Stimulated activated naive CD8-positive, alpha-beta T cell treated with anti-CD3 and anti-CD28 coated beads, Interleukin-15, amount 100 ng/mL, for 72 hours (primary cell): Measurements from ENCODE around the gene THUMPD3.

Experiments used
- ATAC-seq: fragments of 150-1000 bp; cut with Tn5 transposase; 2 replicates; pipeline ENCODE4 v1.10.0; 2021; ENCODE audit warnings: mild to moderate bottlenecking, moderate library complexity
- DNase-seq, 2 donors: peaks; one replicate each; pipeline ENCODE4 v3.0.0; 2021 to 2022
- H3K27ac Mint-ChIP-seq, 2 donors: one replicate each; pipeline ENCODE4 v1.8.0; 2022; ENCODE audit warnings: mild to moderate bottlenecking in 2 of 2, mixed read lengths in 2 of 2, moderate library complexity in 2 of 2
- H3K27me3 Mint-ChIP-seq: one replicate; pipeline ENCODE4 v1.8.0; 2022; ENCODE audit warnings: mixed read lengths
- H3K4me1 Mint-ChIP-seq: one replicate; pipeline ENCODE4 v1.8.0; 2022; ENCODE audit warnings: mild to moderate bottlenecking, mixed read lengths
- H3K4me3 Mint-ChIP-seq, 2 donors: one replicate each; pipeline ENCODE4 v1.8.0; 2022; ENCODE audit warnings: mild to moderate bottlenecking in 2 of 2, mixed read lengths in 2 of 2, moderate library complexity in 1 of 2
- H3K9me3 Mint-ChIP-seq, 2 donors: one replicate each; pipeline ENCODE4 v1.8.0; 2022; ENCODE audit warnings: mixed read lengths in 2 of 2

THUMPD3 gene

GRCh38 chr3:9399746-9400145 is 36.9 kb downstream of the THUMPD3 start:
- no peak for DNase-seq
- peak overlapping the region; percentile 86 to 92 for H3K4me3 Mint-ChIP-seq
- peak overlapping the region; percentile 0 to 91 for H3K27ac Mint-ChIP-seq
- no peaks in the 10 kb centered on the region for H3K9me3 Mint-ChIP-seq
- H3K27me3 Mint-ChIP-seq, result no peaks in the 10 kb centered on the region
- no peak for ATAC-seq
- H3K4me1 Mint-ChIP-seq, result peaks cover 54% of the 10 kb centered on the region

- DNase-seq (no peak), ATAC-seq (no peak)
- peaks cover 51% of the 10 kb centered on the region for H3K4me1 Mint-ChIP-seq
- peak overlapping the region; percentile 62 to 92 for H3K4me3 Mint-ChIP-seq
- H3K9me3 Mint-ChIP-seq, result no peaks in the 10 kb centered on the region
- H3K27me3 Mint-ChIP-seq, result no peaks in the 10 kb centered on the region
- no peak overlapping the region for H3K27ac Mint-ChIP-seq
Observed at GRCh38 chr3:9400616-9401015, 37.8 kb downstream of the THUMPD3 start.

- Mint-ChIP-seq H3K27ac (no peak overlapping the region), H3K4me3 (peak overlapping the region; percentile 24 to 52), H3K27me3 (no peaks in the 10 kb centered on the region), H3K4me1 (peaks cover 58% of the 10 kb centered on the region), H3K9me3 (no peaks in the 10 kb centered on the region)
- no peak for DNase-seq
- no peak for ATAC-seq
Observed at GRCh38 chr3:9401986-9402385, 39.1 kb downstream of the THUMPD3 start.

- H3K9me3 Mint-ChIP-seq, result no peaks in the 10 kb centered on the region
- peaks cover 58% of the 10 kb centered on the region for H3K4me1 Mint-ChIP-seq
- no peak for DNase-seq
- H3K27me3 Mint-ChIP-seq, result no peaks in the 10 kb centered on the region
- ATAC-seq, result no peak
- peak overlapping the region in 1 of 2 donors; percentile 84 for H3K27ac Mint-ChIP-seq
- H3K4me3 Mint-ChIP-seq, result peak overlapping the region; percentile 49 to 57
Observed at GRCh38 chr3:9402410-9403228, 39.8 kb downstream of the THUMPD3 start.

- Mint-ChIP-seq H3K27me3 (no peaks in the 10 kb centered on the region), H3K9me3 (no peaks in the 10 kb centered on the region), H3K4me3 (no peak overlapping the region), H3K27ac (no peak overlapping the region), H3K4me1 (peaks cover 65% of the 10 kb centered on the region)
- no peak for ATAC-seq
- no peak for DNase-seq
Observed at GRCh38 chr3:9403463-9403862, 40.6 kb downstream of the THUMPD3 start.

- ATAC-seq (no peak), DNase-seq (no peak)
- H3K9me3 Mint-ChIP-seq, result no peaks in the 10 kb centered on the region
- no peak overlapping the region for H3K27ac Mint-ChIP-seq
- H3K27me3 Mint-ChIP-seq, result no peaks in the 10 kb centered on the region
- peaks cover 73% of the 10 kb centered on the region for H3K4me1 Mint-ChIP-seq
- H3K4me3 Mint-ChIP-seq, result peak overlapping the region; percentile 1 to 43
Observed at GRCh38 chr3:9404680-9405079, 41.8 kb downstream of the THUMPD3 start.

GRCh38 chr3:9405756-9406155 is 42.9 kb downstream of the THUMPD3 start:
- ATAC-seq, result no peak
- H3K27me3 Mint-ChIP-seq, result no peaks in the 10 kb centered on the region
- peaks cover 75% of the 10 kb centered on the region for H3K4me1 Mint-ChIP-seq
- H3K9me3 Mint-ChIP-seq, result no peaks in the 10 kb centered on the region
- H3K27ac Mint-ChIP-seq, result peak overlapping the region in 1 of 2 donors; percentile 38
- DNase-seq, result no peak
- H3K4me3 Mint-ChIP-seq, result peak overlapping the region in 1 of 2 donors; percentile 3

- H3K27me3 Mint-ChIP-seq, result no peaks in the 10 kb centered on the region
- DNase-seq (no peak), ATAC-seq (no peak)
- H3K4me3 Mint-ChIP-seq, result no peak overlapping the region
- peaks cover 68% of the 10 kb centered on the region for H3K4me1 Mint-ChIP-seq
- no peaks in the 10 kb centered on the region for H3K9me3 Mint-ChIP-seq
- no peak overlapping the region for H3K27ac Mint-ChIP-seq
Observed at GRCh38 chr3:9406856-9407626, 44.2 kb downstream of the THUMPD3 start.

GRCh38 chr3:9408061-9408460 is 45.2 kb downstream of the THUMPD3 start:
- Mint-ChIP-seq H3K4me3 (no peak overlapping the region), H3K27me3 (no peaks in the 10 kb centered on the region), H3K27ac (no peak overlapping the region), H3K4me1 (peaks cover 60% of the 10 kb centered on the region), H3K9me3 (no peaks in the 10 kb centered on the region)
- ATAC-seq (no peak), DNase-seq (no peak)

GRCh38 chr3:9408546-9408945 is 45.7 kb downstream of the THUMPD3 start:
- Mint-ChIP-seq H3K4me3 (no peak overlapping the region), H3K27ac (no peak overlapping the region), H3K4me1 (peaks cover 58% of the 10 kb centered on the region), H3K27me3 (no peaks in the 10 kb centered on the region), H3K9me3 (no peaks in the 10 kb centered on the region)
- ATAC-seq, result no peak
- DNase-seq, result no peak

GRCh38 chr3:9409981-9410854 is 47.4 kb downstream of the THUMPD3 start:
- H3K27ac Mint-ChIP-seq, result peak overlapping the region in 1 of 2 donors; percentile 30
- H3K4me1 Mint-ChIP-seq, result peaks cover 55% of the 10 kb centered on the region
- peak overlapping the region in 1 of 2 donors; percentile 10 for H3K4me3 Mint-ChIP-seq
- no peaks in the 10 kb centered on the region for H3K9me3 Mint-ChIP-seq
- H3K27me3 Mint-ChIP-seq, result no peaks in the 10 kb centered on the region
- ATAC-seq (peak; percentile 60), DNase-seq (no peak)

GRCh38 chr3:9411302-9411701 is 48.4 kb downstream of the THUMPD3 start:
- Mint-ChIP-seq H3K9me3 (no peaks in the 10 kb centered on the region), H3K4me1 (peaks cover 53% of the 10 kb centered on the region), H3K27ac (no peak overlapping the region), H3K4me3 (no peak overlapping the region), H3K27me3 (no peaks in the 10 kb centered on the region)
- no peak for ATAC-seq
- DNase-seq, result no peak

GRCh38 chr3:9412293-9412692 is 49.4 kb downstream of the THUMPD3 start:
- no peak for DNase-seq
- Mint-ChIP-seq H3K9me3 (no peaks in the 10 kb centered on the region), H3K4me3 (no peak overlapping the region), H3K27ac (no peak overlapping the region), H3K27me3 (no peaks in the 10 kb centered on the region), H3K4me1 (peaks cover 55% of the 10 kb centered on the region)
- no peak for ATAC-seq

GRCh38 chr3:9414826-9415225 is 52.0 kb downstream of the THUMPD3 start:
- no peaks in the 10 kb centered on the region for H3K9me3 Mint-ChIP-seq
- ATAC-seq (no peak), DNase-seq (no peak)
- no peaks in the 10 kb centered on the region for H3K27me3 Mint-ChIP-seq
- H3K27ac Mint-ChIP-seq, result no peak overlapping the region
- H3K4me1 Mint-ChIP-seq, result peaks cover 52% of the 10 kb centered on the region
- H3K4me3 Mint-ChIP-seq, result no peak overlapping the region

- H3K27me3 Mint-ChIP-seq, result no peaks in the 10 kb centered on the region
- ATAC-seq, result no peak
- no peak overlapping the region for H3K27ac Mint-ChIP-seq
- no peak overlapping the region for H3K4me3 Mint-ChIP-seq
- peaks cover 52% of the 10 kb centered on the region for H3K4me1 Mint-ChIP-seq
- H3K9me3 Mint-ChIP-seq, result no peaks in the 10 kb centered on the region
- no peak for DNase-seq
Observed at GRCh38 chr3:9415485-9416138, 52.8 kb downstream of the THUMPD3 start.
